Activated T-helper 2 cell treated with anti-CD3 and anti-CD28 coated beads, Interferon-gamma antibody, Interleukin-2, Interleukin-4, amounts not matched to agents 10 μg/mL and 5 μg/mL and 100 μg/mL, durations not matched to agents 14 hours and 24 hours and 36 hours (primary cell): ENCODE measurements around the gene FHIP2A. TPM values are rescaled to one million over a fixed set of nuclear protein-coding genes. Genes with fewer than 3 reads are reported as not detected.

ENCODE experiments used
- DNase-seq: peaks from one replicate; pipeline ENCODE4 v3.0.0; 2021; ENCODE audit warnings: low spot score
- H3K27ac Mint-ChIP-seq: one replicate; pipeline ENCODE4 v1.8.0; 2021; ENCODE audit warnings: mixed read lengths
- H3K27me3 Mint-ChIP-seq: one replicate; pipeline ENCODE4 v1.8.0; 2021; ENCODE audit warnings: low read depth, mixed read lengths
- H3K36me3 Mint-ChIP-seq: one replicate; pipeline ENCODE4 v1.8.0; 2021; ENCODE audit warnings: low read depth, mixed read lengths
- H3K4me1 Mint-ChIP-seq: one replicate; pipeline ENCODE4 v1.8.0; 2021; ENCODE audit warnings: low read depth, mixed read lengths
- H3K4me3 Mint-ChIP-seq: one replicate; pipeline ENCODE4 v1.8.0; 2021; ENCODE audit warnings: low read depth, mild to moderate bottlenecking, moderate library complexity, mixed read lengths
- H3K9me3 Mint-ChIP-seq: one replicate; pipeline ENCODE4 v1.8.0; 2021; ENCODE audit warnings: mixed read lengths
- intact Hi-C: fragments of 100-400 bp; cut with micrococcal nuclease; formaldehyde crosslinking; loops from one replicate; pipeline ENCODE4 v1.15.1; 2023
- total RNA-seq: library from RNA; stranded (reverse); gene quantifications from 2 replicates; pipeline ENCODE4 v1.2.3, GENCODE V29; 2022

The FHIP2A gene
- total RNA-seq, 1 donor from 2014 or later: 26.3 TPM

DNA sequence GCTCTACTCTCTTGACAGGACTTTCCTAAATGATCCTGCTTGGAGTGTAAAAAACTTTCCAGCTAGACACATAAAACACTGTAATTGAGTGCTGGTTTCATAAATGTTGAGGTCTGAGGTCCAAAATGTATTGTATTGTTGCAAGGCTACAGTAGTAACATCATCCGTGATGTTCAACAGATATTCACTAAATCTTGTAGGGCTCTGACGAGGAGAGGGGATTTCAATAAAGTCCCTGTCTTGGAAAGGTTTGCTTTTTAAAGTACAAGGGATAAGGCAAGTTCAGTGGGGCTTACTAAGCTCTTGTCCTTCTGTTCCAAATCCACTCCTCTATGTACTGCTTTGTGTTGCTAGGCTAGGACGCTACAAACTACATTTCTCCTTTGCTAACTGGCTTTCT lies 48.9 kb downstream of the FHIP2A start:
- Mint-ChIP-seq H3K9me3 (no peaks in the 10 kb centered on the region), H3K36me3 (peaks cover 7% of the 10 kb centered on the region), H3K27ac (no peak overlapping the region), H3K27me3 (peaks cover 8% of the 10 kb centered on the region), H3K4me1 (peaks cover 5% of the 10 kb centered on the region), H3K4me3 (no peak overlapping the region)
- no peak for DNase-seq
- intact Hi-C loops: no loop called here

DNA sequence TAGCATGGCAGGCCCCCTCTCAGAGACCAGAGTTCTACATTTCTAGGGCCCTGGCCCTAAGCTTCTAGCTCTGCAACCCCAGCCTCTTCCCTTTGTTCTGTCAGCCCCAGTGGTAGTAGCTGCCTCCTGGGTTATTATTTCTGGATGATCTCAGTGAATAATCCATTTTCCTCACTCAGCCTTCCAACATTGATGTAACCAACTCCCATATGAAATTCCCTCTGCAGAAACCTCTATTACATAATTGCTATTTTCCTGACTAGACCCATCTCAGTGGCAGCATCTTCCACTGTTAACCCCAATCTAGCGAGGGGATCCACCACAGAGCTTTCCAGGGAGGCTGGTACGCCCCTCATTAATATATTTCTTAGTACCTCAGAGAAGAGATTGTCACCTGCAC lies 49.8 kb downstream of the FHIP2A start:
- Mint-ChIP-seq H3K27me3 (peaks cover 8% of the 10 kb centered on the region), H3K9me3 (no peaks in the 10 kb centered on the region), H3K27ac (no peak overlapping the region), H3K36me3 (peaks cover under 1% of the 10 kb centered on the region), H3K4me1 (peaks cover 5% of the 10 kb centered on the region), H3K4me3 (no peak overlapping the region)
- no peak for DNase-seq
- intact Hi-C loops: no loop called here

Other genes with a start within 250 kb of the FHIP2A start
- gene ABLIM1, start 163.5 kb upstream of the FHIP2A start, total RNA-seq: 37.9 and 39.8 TPM in 2 replicates
- gene TRUB1, start 116.4 kb downstream of the FHIP2A start, total RNA-seq: 20.3 and 21.4 TPM in 2 replicates